WTC11 (cell line): ENCODE data around the gene PSME2. TPM values are rescaled to one million over a fixed set of nuclear protein-coding genes. Genes with fewer than 3 reads are reported as not detected.
A peak's percentile ranks its signal among the peaks of the same experiment; 100 is the strongest.

Source experiments
- ESRRA ChIP-seq: sonication (generic); formaldehyde crosslinking; IDR thresholded peaks from 2 replicates; pipeline ENCODE4 v1.8.1; 2022; ENCODE audit warnings: mild to moderate bottlenecking, missing genetic modification reagents, borderline replicate concordance
- FOXK1 ChIP-seq: sonication (generic); formaldehyde crosslinking; IDR thresholded peaks from 2 replicates; pipeline ENCODE4 v1.8.0; 2022; ENCODE audit warnings: mild to moderate bottlenecking, moderate library complexity, missing genetic modification reagents
- GRHL2 ChIP-seq: fragments of 250-450 bp; sonication (Bioruptor Pico); IDR thresholded peaks from 2 replicates; pipeline ENCODE4 v1.8.0; 2022; ENCODE audit warnings: mild to moderate bottlenecking, moderate library complexity; ENCODE audit not compliant: insufficient replicate concordance, severe bottlenecking
- HMGA2 ChIP-seq: fragments of 250-450 bp; sonication (Bioruptor Pico); IDR thresholded peaks from 2 replicates; pipeline ENCODE4 v1.4.0; 2021; ENCODE audit warnings: mild to moderate bottlenecking, moderate library complexity
- KAT7 ChIP-seq: sonication (generic); formaldehyde crosslinking; IDR thresholded peaks from 2 replicates; pipeline ENCODE4 v1.8.1; 2023; ENCODE audit warnings: missing genetic modification reagents, mild to moderate bottlenecking, borderline replicate concordance
- MYBL2 ChIP-seq: sonication (generic); formaldehyde crosslinking; IDR thresholded peaks from 2 replicates; pipeline ENCODE4 v1.8.1; 2023; ENCODE audit warnings: mild to moderate bottlenecking, moderate library complexity, missing genetic modification reagents
- NFATC4 ChIP-seq: fragments of 250-450 bp; sonication (Bioruptor Pico); IDR thresholded peaks from 2 replicates; pipeline ENCODE4 v1.9.0; 2021; ENCODE audit warnings: mild to moderate bottlenecking
- NR2C2 ChIP-seq: sonication (generic); formaldehyde crosslinking; IDR thresholded peaks from 2 replicates; pipeline ENCODE4 v1.8.0; 2022; ENCODE audit warnings: mild to moderate bottlenecking, missing genetic modification reagents
- NR3C1 ChIP-seq: sonication (generic); formaldehyde crosslinking; conservative IDR thresholded peaks from 2 replicates; pipeline ENCODE4 v1.8.1; 2023; ENCODE audit warnings: low read depth, mild to moderate bottlenecking, missing genetic modification reagents
- TP53 ChIP-seq: sonication (generic); formaldehyde crosslinking; IDR thresholded peaks from 2 replicates; pipeline ENCODE4 v1.8.1; 2023; ENCODE audit warnings: mild to moderate bottlenecking, missing genetic modification reagents
- ZNF138 ChIP-seq: sonication (generic); formaldehyde crosslinking; conservative IDR thresholded peaks from 2 replicates; pipeline ENCODE4 v1.8.1; 2022; ENCODE audit warnings: mild to moderate bottlenecking, moderate library complexity, missing genetic modification reagents
- ZNF219 ChIP-seq: sonication (generic); formaldehyde crosslinking; IDR thresholded peaks from 2 replicates; pipeline ENCODE4 v1.8.0; 2023; ENCODE audit warnings: missing genetic modification reagents, mild to moderate bottlenecking, borderline replicate concordance
- ZNF263 ChIP-seq: sonication (generic); formaldehyde crosslinking; IDR thresholded peaks from 2 replicates; pipeline ENCODE4 v1.8.1; 2022; ENCODE audit warnings: low read depth, mild to moderate bottlenecking, moderate library complexity, missing genetic modification reagents
- ZNF396 ChIP-seq: fragments of 250-450 bp; sonication (Bioruptor Pico); IDR thresholded peaks from 2 replicates; pipeline ENCODE4 v1.8.0; 2021; ENCODE audit warnings: mild to moderate bottlenecking, moderate library complexity, borderline replicate concordance
- ZNF423 ChIP-seq: fragments of 250-450 bp; sonication (Bioruptor Pico); IDR thresholded peaks from 2 replicates; pipeline ENCODE4 v2.1.2; 2022; ENCODE audit warnings: mild to moderate bottlenecking, moderate library complexity
- total RNA-seq: library from RNA; stranded (reverse); gene quantifications from 3 replicates; pipeline ENCODE4 v1.2.3, GENCODE V29; 2021
- TF ChIP-seq, protein P1 (sequence below): sonication (generic); formaldehyde crosslinking; conservative IDR thresholded peaks from 2 replicates; pipeline ENCODE4 v1.8.1; 2022; ENCODE audit warnings: mild to moderate bottlenecking, missing genetic modification reagents
- TF ChIP-seq, protein P2 (sequence below): sonication (generic); formaldehyde crosslinking; IDR thresholded peaks from 2 replicates; pipeline ENCODE4 v1.8.1; 2023; ENCODE audit warnings: mild to moderate bottlenecking, missing genetic modification reagents, moderate library complexity
- TF ChIP-seq, protein P3 (sequence below): sonication (generic); formaldehyde crosslinking; IDR thresholded peaks from 2 replicates; pipeline ENCODE4 v1.8.1; 2023; ENCODE audit warnings: mild to moderate bottlenecking, moderate library complexity, missing genetic modification reagents
- TF ChIP-seq, protein P4 (sequence below): sonication (generic); formaldehyde crosslinking; IDR thresholded peaks from 2 replicates; pipeline ENCODE4 v1.8.1; 2023; ENCODE audit warnings: mild to moderate bottlenecking, missing genetic modification reagents
- TF ChIP-seq, protein P5 (sequence below): sonication (generic); formaldehyde crosslinking; IDR thresholded peaks from 2 replicates; pipeline ENCODE4 v1.8.1; 2023; ENCODE audit warnings: mild to moderate bottlenecking, missing genetic modification reagents, borderline replicate concordance
- TF ChIP-seq, protein P6 (sequence below): fragments of 250-450 bp; sonication (Bioruptor Pico); IDR thresholded peaks from 2 replicates; pipeline ENCODE4 v1.9.0; 2021; ENCODE audit warnings: mild to moderate bottlenecking
- TF ChIP-seq, protein P7 (sequence below): fragments of 250-450 bp; sonication (Bioruptor Pico); IDR thresholded peaks from 2 replicates; pipeline ENCODE4 v1.8.0; 2021; ENCODE audit warnings: mild to moderate bottlenecking
- TF ChIP-seq, protein P8 (sequence below): sonication (generic); formaldehyde crosslinking; IDR thresholded peaks from 2 replicates; pipeline ENCODE4 v1.8.1; 2023; ENCODE audit warnings: mild to moderate bottlenecking, missing genetic modification reagents

Gene PSME2
- total RNA-seq, 1 experiment from 2014 or later, result 103 TPM

DNA sequence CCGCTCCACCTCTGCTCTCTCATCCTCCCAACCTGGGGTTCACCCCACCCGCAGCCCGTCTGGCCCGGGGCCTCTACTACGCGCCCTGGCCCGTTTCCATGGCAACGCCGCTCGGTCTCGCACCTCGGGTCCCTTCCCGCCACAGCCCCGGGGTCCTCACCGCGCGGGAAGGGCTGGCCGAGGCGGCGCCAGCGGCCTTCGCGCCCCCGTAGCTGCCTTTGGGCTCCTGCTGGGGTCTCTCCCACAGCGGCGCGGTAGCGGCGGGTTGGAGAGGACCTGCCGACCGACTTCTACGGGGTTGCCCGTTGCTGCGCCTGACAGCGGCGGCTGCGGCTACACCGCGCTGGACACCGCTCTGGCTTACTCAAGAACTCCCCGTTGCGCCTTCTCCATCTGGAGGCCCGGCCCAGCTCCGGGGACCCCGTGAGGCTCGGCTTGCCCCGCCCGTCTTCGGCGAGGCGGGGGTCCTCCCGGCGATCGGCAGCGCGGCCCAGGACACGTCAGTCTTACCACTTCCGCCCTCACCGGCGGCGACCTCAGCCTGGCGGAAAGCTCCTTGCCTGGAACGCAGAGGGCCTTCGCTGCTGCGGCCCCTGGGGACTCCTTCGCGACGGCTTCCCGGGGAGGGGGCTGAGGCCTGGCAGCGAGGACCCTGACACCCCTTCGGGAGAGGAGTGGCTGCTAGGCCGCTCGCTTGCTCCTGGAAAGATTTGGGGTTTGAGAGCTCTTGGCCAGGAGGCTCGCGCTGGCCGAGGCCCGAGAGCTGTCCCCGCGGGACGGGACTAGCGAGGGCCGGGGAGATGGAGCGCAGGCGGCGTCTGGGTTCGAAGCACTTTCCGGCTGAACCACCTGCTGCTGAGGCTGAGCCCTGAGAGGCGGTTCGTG is 49.0 kb upstream of the PSME2 start, which contains the start of gene TM9SF1 (continued):
- TF ChIP-seq, protein P1, sequence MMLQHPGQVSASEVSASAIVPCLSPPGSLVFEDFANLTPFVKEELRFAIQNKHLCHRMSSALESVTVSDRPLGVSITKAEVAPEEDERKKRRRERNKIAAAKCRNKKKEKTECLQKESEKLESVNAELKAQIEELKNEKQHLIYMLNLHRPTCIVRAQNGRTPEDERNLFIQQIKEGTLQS (CRISPR knock-in tag), result no peak
- TF ChIP-seq ESRRA (CRISPR knock-in tag) (peak; percentile 76; the same call in 1 of the 2 replicates), ZNF263 (no peak; the same call in 1 of the 2 replicates), FOXK1 (CRISPR knock-in tag) (no peak), ZNF219 (CRISPR knock-in tag) (no peak), ZNF138 (CRISPR knock-in tag) (0 out of 2 replicates have a peak, but pooled peaks have one; percentile 3), HMGA2 (CRISPR knock-in tag) (no peak), ZNF396 (CRISPR knock-in tag) (no peak), NR3C1 (CRISPR knock-in tag) (no peak; the same call in 1 of the 2 replicates), NR2C2 (peak; percentile 50; the same call in 1 of the 2 replicates), ZNF423 (no peak), NFATC4 (CRISPR knock-in tag) (no peak), KAT7 (no peak), TP53 (CRISPR knock-in tag) (peak; percentile 89; the same call in 1 of the 2 replicates), GRHL2 (no peak), MYBL2 (CRISPR knock-in tag) (peak; percentile 70)
- TF ChIP-seq, protein P2, sequence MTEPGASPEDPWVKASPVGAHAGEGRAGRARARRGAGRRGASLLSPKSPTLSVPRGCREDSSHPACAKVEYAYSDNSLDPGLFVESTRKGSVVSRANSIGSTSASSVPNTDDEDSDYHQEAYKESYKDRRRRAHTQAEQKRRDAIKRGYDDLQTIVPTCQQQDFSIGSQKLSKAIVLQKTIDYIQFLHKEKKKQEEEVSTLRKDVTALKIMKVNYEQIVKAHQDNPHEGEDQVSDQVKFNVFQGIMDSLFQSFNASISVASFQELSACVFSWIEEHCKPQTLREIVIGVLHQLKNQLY, result no peak
- TF ChIP-seq, protein P3, sequence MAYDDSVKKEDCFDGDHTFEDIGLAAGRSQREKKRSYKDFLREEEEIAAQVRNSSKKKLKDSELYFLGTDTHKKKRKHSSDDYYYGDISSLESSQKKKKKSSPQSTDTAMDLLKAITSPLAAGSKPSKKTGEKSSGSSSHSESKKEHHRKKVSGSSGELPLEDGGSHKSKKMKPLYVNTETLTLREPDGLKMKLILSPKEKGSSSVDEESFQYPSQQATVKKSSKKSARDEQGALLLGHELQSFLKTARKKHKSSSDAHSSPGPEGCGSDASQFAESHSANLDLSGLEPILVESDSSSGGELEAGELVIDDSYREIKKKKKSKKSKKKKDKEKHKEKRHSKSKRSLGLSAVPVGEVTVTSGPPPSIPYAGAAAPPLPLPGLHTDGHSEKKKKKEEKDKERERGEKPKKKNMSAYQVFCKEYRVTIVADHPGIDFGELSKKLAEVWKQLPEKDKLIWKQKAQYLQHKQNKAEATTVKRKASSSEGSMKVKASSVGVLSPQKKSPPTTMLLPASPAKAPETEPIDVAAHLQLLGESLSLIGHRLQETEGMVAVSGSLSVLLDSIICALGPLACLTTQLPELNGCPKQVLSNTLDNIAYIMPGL (CRISPR knock-in tag), result peak; percentile 74; the same call in 1 of the 2 replicates
- TF ChIP-seq, protein P4, sequence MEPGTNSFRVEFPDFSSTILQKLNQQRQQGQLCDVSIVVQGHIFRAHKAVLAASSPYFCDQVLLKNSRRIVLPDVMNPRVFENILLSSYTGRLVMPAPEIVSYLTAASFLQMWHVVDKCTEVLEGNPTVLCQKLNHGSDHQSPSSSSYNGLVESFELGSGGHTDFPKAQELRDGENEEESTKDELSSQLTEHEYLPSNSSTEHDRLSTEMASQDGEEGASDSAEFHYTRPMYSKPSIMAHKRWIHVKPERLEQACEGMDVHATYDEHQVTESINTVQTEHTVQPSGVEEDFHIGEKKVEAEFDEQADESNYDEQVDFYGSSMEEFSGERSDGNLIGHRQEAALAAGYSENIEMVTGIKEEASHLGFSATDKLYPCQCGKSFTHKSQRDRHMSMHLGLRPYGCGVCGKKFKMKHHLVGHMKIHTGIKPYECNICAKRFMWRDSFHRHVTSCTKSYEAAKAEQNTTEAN (CRISPR knock-in tag), result peak; percentile 33; the same call in 1 of the 2 replicates
- TF ChIP-seq, protein P5, sequence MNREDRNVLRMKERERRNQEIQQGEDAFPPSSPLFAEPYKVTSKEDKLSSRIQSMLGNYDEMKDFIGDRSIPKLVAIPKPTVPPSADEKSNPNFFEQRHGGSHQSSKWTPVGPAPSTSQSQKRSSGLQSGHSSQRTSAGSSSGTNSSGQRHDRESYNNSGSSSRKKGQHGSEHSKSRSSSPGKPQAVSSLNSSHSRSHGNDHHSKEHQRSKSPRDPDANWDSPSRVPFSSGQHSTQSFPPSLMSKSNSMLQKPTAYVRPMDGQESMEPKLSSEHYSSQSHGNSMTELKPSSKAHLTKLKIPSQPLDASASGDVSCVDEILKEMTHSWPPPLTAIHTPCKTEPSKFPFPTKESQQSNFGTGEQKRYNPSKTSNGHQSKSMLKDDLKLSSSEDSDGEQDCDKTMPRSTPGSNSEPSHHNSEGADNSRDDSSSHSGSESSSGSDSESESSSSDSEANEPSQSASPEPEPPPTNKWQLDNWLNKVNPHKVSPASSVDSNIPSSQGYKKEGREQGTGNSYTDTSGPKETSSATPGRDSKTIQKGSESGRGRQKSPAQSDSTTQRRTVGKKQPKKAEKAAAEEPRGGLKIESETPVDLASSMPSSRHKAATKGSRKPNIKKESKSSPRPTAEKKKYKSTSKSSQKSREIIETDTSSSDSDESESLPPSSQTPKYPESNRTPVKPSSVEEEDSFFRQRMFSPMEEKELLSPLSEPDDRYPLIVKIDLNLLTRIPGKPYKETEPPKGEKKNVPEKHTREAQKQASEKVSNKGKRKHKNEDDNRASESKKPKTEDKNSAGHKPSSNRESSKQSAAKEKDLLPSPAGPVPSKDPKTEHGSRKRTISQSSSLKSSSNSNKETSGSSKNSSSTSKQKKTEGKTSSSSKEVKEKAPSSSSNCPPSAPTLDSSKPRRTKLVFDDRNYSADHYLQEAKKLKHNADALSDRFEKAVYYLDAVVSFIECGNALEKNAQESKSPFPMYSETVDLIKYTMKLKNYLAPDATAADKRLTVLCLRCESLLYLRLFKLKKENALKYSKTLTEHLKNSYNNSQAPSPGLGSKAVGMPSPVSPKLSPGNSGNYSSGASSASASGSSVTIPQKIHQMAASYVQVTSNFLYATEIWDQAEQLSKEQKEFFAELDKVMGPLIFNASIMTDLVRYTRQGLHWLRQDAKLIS (CRISPR knock-in tag), result 0 out of 2 replicates have a peak, but pooled peaks have one; percentile 56
- TF ChIP-seq, protein P6, sequence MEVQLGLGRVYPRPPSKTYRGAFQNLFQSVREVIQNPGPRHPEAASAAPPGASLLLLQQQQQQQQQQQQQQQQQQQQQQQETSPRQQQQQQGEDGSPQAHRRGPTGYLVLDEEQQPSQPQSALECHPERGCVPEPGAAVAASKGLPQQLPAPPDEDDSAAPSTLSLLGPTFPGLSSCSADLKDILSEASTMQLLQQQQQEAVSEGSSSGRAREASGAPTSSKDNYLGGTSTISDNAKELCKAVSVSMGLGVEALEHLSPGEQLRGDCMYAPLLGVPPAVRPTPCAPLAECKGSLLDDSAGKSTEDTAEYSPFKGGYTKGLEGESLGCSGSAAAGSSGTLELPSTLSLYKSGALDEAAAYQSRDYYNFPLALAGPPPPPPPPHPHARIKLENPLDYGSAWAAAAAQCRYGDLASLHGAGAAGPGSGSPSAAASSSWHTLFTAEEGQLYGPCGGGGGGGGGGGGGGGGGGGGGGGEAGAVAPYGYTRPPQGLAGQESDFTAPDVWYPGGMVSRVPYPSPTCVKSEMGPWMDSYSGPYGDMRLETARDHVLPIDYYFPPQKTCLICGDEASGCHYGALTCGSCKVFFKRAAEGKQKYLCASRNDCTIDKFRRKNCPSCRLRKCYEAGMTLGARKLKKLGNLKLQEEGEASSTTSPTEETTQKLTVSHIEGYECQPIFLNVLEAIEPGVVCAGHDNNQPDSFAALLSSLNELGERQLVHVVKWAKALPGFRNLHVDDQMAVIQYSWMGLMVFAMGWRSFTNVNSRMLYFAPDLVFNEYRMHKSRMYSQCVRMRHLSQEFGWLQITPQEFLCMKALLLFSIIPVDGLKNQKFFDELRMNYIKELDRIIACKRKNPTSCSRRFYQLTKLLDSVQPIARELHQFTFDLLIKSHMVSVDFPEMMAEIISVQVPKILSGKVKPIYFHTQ (CRISPR knock-in tag), result no peak
- TF ChIP-seq, protein P7, sequence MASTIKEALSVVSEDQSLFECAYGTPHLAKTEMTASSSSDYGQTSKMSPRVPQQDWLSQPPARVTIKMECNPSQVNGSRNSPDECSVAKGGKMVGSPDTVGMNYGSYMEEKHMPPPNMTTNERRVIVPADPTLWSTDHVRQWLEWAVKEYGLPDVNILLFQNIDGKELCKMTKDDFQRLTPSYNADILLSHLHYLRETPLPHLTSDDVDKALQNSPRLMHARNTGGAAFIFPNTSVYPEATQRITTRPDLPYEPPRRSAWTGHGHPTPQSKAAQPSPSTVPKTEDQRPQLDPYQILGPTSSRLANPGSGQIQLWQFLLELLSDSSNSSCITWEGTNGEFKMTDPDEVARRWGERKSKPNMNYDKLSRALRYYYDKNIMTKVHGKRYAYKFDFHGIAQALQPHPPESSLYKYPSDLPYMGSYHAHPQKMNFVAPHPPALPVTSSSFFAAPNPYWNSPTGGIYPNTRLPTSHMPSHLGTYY (CRISPR knock-in tag), result 0 out of 2 replicates have a peak, but pooled peaks have one; percentile 45
- TF ChIP-seq, protein P8, sequence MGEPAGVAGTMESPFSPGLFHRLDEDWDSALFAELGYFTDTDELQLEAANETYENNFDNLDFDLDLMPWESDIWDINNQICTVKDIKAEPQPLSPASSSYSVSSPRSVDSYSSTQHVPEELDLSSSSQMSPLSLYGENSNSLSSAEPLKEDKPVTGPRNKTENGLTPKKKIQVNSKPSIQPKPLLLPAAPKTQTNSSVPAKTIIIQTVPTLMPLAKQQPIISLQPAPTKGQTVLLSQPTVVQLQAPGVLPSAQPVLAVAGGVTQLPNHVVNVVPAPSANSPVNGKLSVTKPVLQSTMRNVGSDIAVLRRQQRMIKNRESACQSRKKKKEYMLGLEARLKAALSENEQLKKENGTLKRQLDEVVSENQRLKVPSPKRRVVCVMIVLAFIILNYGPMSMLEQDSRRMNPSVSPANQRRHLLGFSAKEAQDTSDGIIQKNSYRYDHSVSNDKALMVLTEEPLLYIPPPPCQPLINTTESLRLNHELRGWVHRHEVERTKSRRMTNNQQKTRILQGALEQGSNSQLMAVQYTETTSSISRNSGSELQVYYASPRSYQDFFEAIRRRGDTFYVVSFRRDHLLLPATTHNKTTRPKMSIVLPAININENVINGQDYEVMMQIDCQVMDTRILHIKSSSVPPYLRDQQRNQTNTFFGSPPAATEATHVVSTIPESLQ (CRISPR knock-in tag), result no peak
